Progenitor cell of endocrine pancreas (in vitro differentiated cells): ENCODE measurements around the gene PTPRM. TPM values are rescaled to one million over a fixed set of nuclear protein-coding genes. Genes with fewer than 3 reads are reported as not detected.

Source experiments
- DNase-seq: peaks from one replicate; pipeline ENCODE4 v3.0.0; 2021; ENCODE audit warnings: low spot score; ENCODE audit not compliant: unreplicated experiment
- H3K27ac Mint-ChIP-seq: 2 replicates; pipeline ENCODE4 v1.8.0; 2021; ENCODE audit warnings: mild to moderate bottlenecking, moderate library complexity, mixed read lengths
- H3K27me3 Mint-ChIP-seq: 2 replicates; pipeline ENCODE4 v1.8.0; 2021; ENCODE audit warnings: mixed read lengths
- H3K36me3 Mint-ChIP-seq: 2 replicates; pipeline ENCODE4 v1.8.0; 2022; ENCODE audit warnings: mixed read lengths; ENCODE audit not compliant: insufficient read depth
- H3K4me1 Mint-ChIP-seq: 2 replicates; pipeline ENCODE4 v1.8.0; 2021; ENCODE audit warnings: low read depth, mixed read lengths
- H3K4me3 Mint-ChIP-seq: 2 replicates; pipeline ENCODE4 v1.8.0; 2021; ENCODE audit warnings: low read depth, mild to moderate bottlenecking, moderate library complexity, mixed read lengths
- H3K9me3 Mint-ChIP-seq: 2 replicates; pipeline ENCODE4 v1.8.0; 2021; ENCODE audit warnings: low read depth, mixed read lengths
- CTCF ChIP-seq: fragments of 200-600 bp; sonication (generic); IDR thresholded peaks from one replicate; pipeline ENCODE4 v1.5.0; 2021; ENCODE audit warnings: antibody characterized with exemption, mild to moderate bottlenecking; ENCODE audit not compliant: unreplicated experiment
- total RNA-seq: library from RNA; stranded (reverse); gene quantifications from 2 replicates; pipeline ENCODE4 v1.2.1, GENCODE V29; 2021

PTPRM gene
- total RNA-seq, 1 donor from 2014 or later, result 23.2 TPM

GRCh38 chr18:8303151-8303755, 736.1 kb downstream of the PTPRM start:
- no peaks in the 10 kb centered on the region for H3K27me3 Mint-ChIP-seq
- no peak for DNase-seq
- H3K36me3 Mint-ChIP-seq, result no peaks in the 10 kb centered on the region
- H3K27ac Mint-ChIP-seq, result no peak overlapping the region
- TF ChIP-seq CTCF, result no peak
- no peaks in the 10 kb centered on the region for H3K4me1 Mint-ChIP-seq
- H3K4me3 Mint-ChIP-seq, result no peak overlapping the region
- peaks cover 2% of the 10 kb centered on the region for H3K9me3 Mint-ChIP-seq

- Mint-ChIP-seq H3K27ac (no peak overlapping the region), H3K27me3 (no peaks in the 10 kb centered on the region), H3K36me3 (no peaks in the 10 kb centered on the region), H3K4me1 (no peaks in the 10 kb centered on the region), H3K4me3 (no peak overlapping the region), H3K9me3 (peaks cover 2% of the 10 kb centered on the region)
- DNase-seq, result no peak
- no peak for TF ChIP-seq CTCF
Measured at GRCh38 chr18:8307960-8308359, 740.8 kb downstream of the PTPRM start.

- no peak for TF ChIP-seq CTCF
- no peaks in the 10 kb centered on the region for H3K27me3 Mint-ChIP-seq
- H3K4me1 Mint-ChIP-seq, result peaks cover 2% of the 10 kb centered on the region
- H3K9me3 Mint-ChIP-seq, result peaks cover 3% of the 10 kb centered on the region
- no peak for DNase-seq
- H3K27ac Mint-ChIP-seq, result no peak overlapping the region
- H3K4me3 Mint-ChIP-seq, result no peak overlapping the region
- no peaks in the 10 kb centered on the region for H3K36me3 Mint-ChIP-seq
Measured at GRCh38 chr18:8313043-8313442, 745.9 kb downstream of the PTPRM start.

- Mint-ChIP-seq H3K4me3 (no peak overlapping the region), H3K27ac (no peak overlapping the region), H3K4me1 (peaks cover 2% of the 10 kb centered on the region), H3K9me3 (peaks cover 4% of the 10 kb centered on the region), H3K36me3 (peaks cover under 1% of the 10 kb centered on the region), H3K27me3 (no peaks in the 10 kb centered on the region)
- no peak for TF ChIP-seq CTCF
- no peak for DNase-seq
Measured at GRCh38 chr18:8314124-8314523, 747.0 kb downstream of the PTPRM start.

GRCh38 chr18:8319798-8320489, 752.8 kb downstream of the PTPRM start:
- peaks cover 2% of the 10 kb centered on the region for H3K36me3 Mint-ChIP-seq
- no peak overlapping the region for H3K4me3 Mint-ChIP-seq

More at GRCh38 chr18:8319798-8320489, 752.8 kb downstream of the PTPRM start:
- H3K9me3 Mint-ChIP-seq, result peaks cover 6% of the 10 kb centered on the region
- peaks cover 12% of the 10 kb centered on the region for H3K4me1 Mint-ChIP-seq
- no peak for TF ChIP-seq CTCF
- no peak for DNase-seq
- no peak overlapping the region for H3K27ac Mint-ChIP-seq
- no peaks in the 10 kb centered on the region for H3K27me3 Mint-ChIP-seq
